Body of pancreas (tissue), 4 donors: ENCODE measurements around the gene PTPRD.

Experiments used
- POLR2A ChIP-seq, 3 donors: fragments of 450-650 bp; IDR thresholded peaks; one replicate each; pipeline ENCODE4 v1.6.1; 2016; ENCODE audit warnings: antibody characterized with exemption in 3 of 3, mild to moderate bottlenecking in 2 of 3
- TF ChIP-seq, protein P1 (sequence below), 7 experiments: fragments of 450-650 bp in 4 of 7; fragments of 200-600 bp in 3 of 7; sonication (generic) in 3 of 7; IDR thresholded peaks; one replicate each; pipeline ENCODE4 v1.5.1; 2016 to 2019; ENCODE audit warnings: antibody characterized with exemption in 7 of 7

DNA sequence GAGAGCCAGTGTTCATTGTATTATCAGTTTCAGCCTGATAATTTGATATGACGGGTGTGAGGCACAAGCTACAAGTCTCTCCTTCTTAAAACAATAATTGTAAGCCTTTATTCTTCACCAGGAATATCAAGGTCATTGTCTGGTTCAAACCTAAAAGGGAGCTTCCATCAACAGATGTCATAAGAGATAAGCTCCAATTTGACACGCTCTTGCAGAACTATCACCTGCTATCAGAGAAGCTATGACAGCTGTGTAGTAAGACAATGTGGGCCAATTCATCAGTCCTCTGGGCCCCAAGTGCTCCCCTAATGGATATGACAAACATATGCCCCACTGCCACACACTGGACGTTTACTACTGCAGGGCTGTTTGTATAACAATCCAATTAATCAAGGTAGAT lies 1803.1 kb downstream of the PTPRD start:
- TF ChIP-seq, protein P1, sequence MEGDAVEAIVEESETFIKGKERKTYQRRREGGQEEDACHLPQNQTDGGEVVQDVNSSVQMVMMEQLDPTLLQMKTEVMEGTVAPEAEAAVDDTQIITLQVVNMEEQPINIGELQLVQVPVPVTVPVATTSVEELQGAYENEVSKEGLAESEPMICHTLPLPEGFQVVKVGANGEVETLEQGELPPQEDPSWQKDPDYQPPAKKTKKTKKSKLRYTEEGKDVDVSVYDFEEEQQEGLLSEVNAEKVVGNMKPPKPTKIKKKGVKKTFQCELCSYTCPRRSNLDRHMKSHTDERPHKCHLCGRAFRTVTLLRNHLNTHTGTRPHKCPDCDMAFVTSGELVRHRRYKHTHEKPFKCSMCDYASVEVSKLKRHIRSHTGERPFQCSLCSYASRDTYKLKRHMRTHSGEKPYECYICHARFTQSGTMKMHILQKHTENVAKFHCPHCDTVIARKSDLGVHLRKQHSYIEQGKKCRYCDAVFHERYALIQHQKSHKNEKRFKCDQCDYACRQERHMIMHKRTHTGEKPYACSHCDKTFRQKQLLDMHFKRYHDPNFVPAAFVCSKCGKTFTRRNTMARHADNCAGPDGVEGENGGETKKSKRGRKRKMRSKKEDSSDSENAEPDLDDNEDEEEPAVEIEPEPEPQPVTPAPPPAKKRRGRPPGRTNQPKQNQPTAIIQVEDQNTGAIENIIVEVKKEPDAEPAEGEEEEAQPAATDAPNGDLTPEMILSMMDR (IDR thresholded peaks at IDR 0.05), result no peak
- no peak for TF ChIP-seq POLR2A (IDR thresholded peaks at IDR 0.05)
